ENCODE measurements around the gene RHOA. TPM values are rescaled to one million over a fixed set of nuclear protein-coding genes. Genes with fewer than 3 reads are reported as not detected.

The RHOA gene
- total RNA-seq, 1 experiment from 2014 or later, result 278 TPM

- no peak for TF ChIP-seq CTCF (conservative IDR thresholded peaks at IDR 0.05; ENCODE audit: low read depth, low read length)
- no peak for TF ChIP-seq EZH2phosphoT487 (IDR thresholded peaks at IDR 0.05; ENCODE audit: borderline replicate concordance, low read length)
- TF ChIP-seq EZH2 (IDR thresholded peaks at IDR 0.05; ENCODE audit: low read length, unreplicated experiment), result no peak
- H3K9me3 ChIP-seq (ENCODE audit: low read length), result no peaks in the 10 kb centered on the region
- no peak for ATAC-seq
- peaks cover 97% of the 10 kb centered on the region for H3K79me2 ChIP-seq (ENCODE audit: low read length)
- H3K9me2 ChIP-seq (replicated peaks; ENCODE audit: low read length), result no peaks in the 10 kb centered on the region
- CTCF ChIA-PET, result no interaction called here
- no peak overlapping the region for H3K4me2 ChIP-seq (ENCODE audit: low read length)
- no peaks in the 10 kb centered on the region for H3F3A ChIP-seq (ENCODE audit: low read length, unreplicated experiment)
- no peak overlapping the region for H2AFZ ChIP-seq (ENCODE audit: low read length)
- H3K27me3 ChIP-seq (ENCODE audit: low read length), result no peaks in the 10 kb centered on the region
- H3K4me3 ChIP-seq (ENCODE audit: low read length), result no peak overlapping the region
- peaks cover 58% of the 10 kb centered on the region for H4K20me1 ChIP-seq (ENCODE audit: low read length)
- intact Hi-C loops (cut with micrococcal nuclease), result no loop called here
- H3K36me3 ChIP-seq (ENCODE audit: low read depth, low read length), result no peaks in the 10 kb centered on the region; the same call in 1 of the 2 replicates
- H3K4me1 ChIP-seq (ENCODE audit: insufficient read depth, low read length), result peaks cover 10% of the 10 kb centered on the region; the same call in 1 of the 2 replicates
- DNase-seq, result no peak
- no TSS peak for BruUV-seq (replicated peaks)
- H3K9ac ChIP-seq (ENCODE audit: low read length), result no peak overlapping the region
- POLR2A ChIA-PET (ENCODE audit: unreplicated experiment), result no interaction called here
- H3K27ac ChIP-seq (ENCODE audit: low read length), result no peak overlapping the region
Observed at GRCh38 chr3:49386056-49386756, 25.6 kb downstream of the RHOA start.

GRCh38 chr3:49385617-49386016, 26.2 kb downstream of the RHOA start:
- DNase-seq, result no peak
- Histone ChIP-seq H3K79me2 (ENCODE audit: low read length) (peaks cover 97% of the 10 kb centered on the region), H3K36me3 (ENCODE audit: low read depth, low read length) (no peaks in the 10 kb centered on the region; the same call in 1 of the 2 replicates), H3F3A (ENCODE audit: low read length, unreplicated experiment) (no peaks in the 10 kb centered on the region), H3K4me3 (ENCODE audit: low read length) (no peak overlapping the region), H3K27ac (ENCODE audit: low read length) (no peak overlapping the region), H2AFZ (ENCODE audit: low read length) (no peak overlapping the region), H3K9ac (ENCODE audit: low read length) (no peak overlapping the region), H3K9me2 (replicated peaks; ENCODE audit: low read length) (no peaks in the 10 kb centered on the region), H3K27me3 (ENCODE audit: low read length) (no peaks in the 10 kb centered on the region), H4K20me1 (ENCODE audit: low read length) (peaks cover 58% of the 10 kb centered on the region), H3K4me1 (ENCODE audit: insufficient read depth, low read length) (peaks cover 10% of the 10 kb centered on the region; the same call in 1 of the 2 replicates), H3K9me3 (ENCODE audit: low read length) (no peaks in the 10 kb centered on the region), H3K4me2 (ENCODE audit: low read length) (no peak overlapping the region)
- BruUV-seq (replicated peaks), result no TSS peak
- ATAC-seq, result no peak
- intact Hi-C loops (cut with micrococcal nuclease), result no loop called here
- ChIA-PET CTCF (no interaction called here), POLR2A (ENCODE audit: unreplicated experiment) (no interaction called here)
- TF ChIP-seq CTCF (conservative IDR thresholded peaks at IDR 0.05; ENCODE audit: low read depth, low read length) (no peak), EZH2phosphoT487 (IDR thresholded peaks at IDR 0.05; ENCODE audit: borderline replicate concordance, low read length) (no peak), EZH2 (IDR thresholded peaks at IDR 0.05; ENCODE audit: low read length, unreplicated experiment) (no peak)

- no peaks in the 10 kb centered on the region for H3K9me2 ChIP-seq (replicated peaks; ENCODE audit: low read length)
- H3K4me2 ChIP-seq (ENCODE audit: low read length), result no peak overlapping the region
- DNase-seq, result no peak
- ATAC-seq, result no peak
- H3K9ac ChIP-seq (ENCODE audit: low read length), result no peak overlapping the region
- H2AFZ ChIP-seq (ENCODE audit: low read length), result no peak overlapping the region
- no peaks in the 10 kb centered on the region for H3K27me3 ChIP-seq (ENCODE audit: low read length)
- intact Hi-C loops (cut with micrococcal nuclease), result no loop called here
- H3K9me3 ChIP-seq (ENCODE audit: low read length), result no peaks in the 10 kb centered on the region
- H4K20me1 ChIP-seq (ENCODE audit: low read length), result peaks cover 52% of the 10 kb centered on the region
- H3K4me3 ChIP-seq (ENCODE audit: low read length), result no peak overlapping the region
- ChIA-PET POLR2A (ENCODE audit: unreplicated experiment) (no interaction called here), CTCF (interaction anchor here (0.6 kb wide), 1 partner anchor 394 kb away, joined by 4 read pairs; no protein-coding TSS in a partner anchor)
- H3K36me3 ChIP-seq (ENCODE audit: low read depth, low read length), result no peaks in the 10 kb centered on the region; the same call in 1 of the 2 replicates
- H3K4me1 ChIP-seq (ENCODE audit: insufficient read depth, low read length), result peaks cover 8% of the 10 kb centered on the region
- no TSS peak for BruUV-seq (replicated peaks)
- TF ChIP-seq EZH2phosphoT487 (IDR thresholded peaks at IDR 0.05; ENCODE audit: borderline replicate concordance, low read length) (no peak), EZH2 (IDR thresholded peaks at IDR 0.05; ENCODE audit: low read length, unreplicated experiment) (no peak), CTCF (conservative IDR thresholded peaks at IDR 0.05; ENCODE audit: low read depth, low read length) (no peak)
- H3K79me2 ChIP-seq (ENCODE audit: low read length), result peaks cover 96% of the 10 kb centered on the region
- no peak overlapping the region for H3K27ac ChIP-seq (ENCODE audit: low read length)
- peaks cover 7% of the 10 kb centered on the region for H3F3A ChIP-seq (ENCODE audit: low read length, unreplicated experiment)
Observed at GRCh38 chr3:49383387-49383786, 28.4 kb downstream of the RHOA start.

Measured in PC-3 (cell line).